ENCODE measurements around the gene COL7A1.

Gene COL7A1

GRCh38 chr3:48595075-48595525 is at the start of gene COL7A1:
Gene COL7A1, minus strand, starts transcription at chr3:48595329. Its CDS starts 170 bp downstream, at chr3:48595159.
- DNase-seq, result no peak

- no peak for DNase-seq
Measured at GRCh38 chr3:48642605-48643004, 47.5 kb upstream of the COL7A1 start.

- DNase-seq, result no peak
Measured at GRCh38 chr3:48641396-48641795, 46.3 kb upstream of the COL7A1 start.

GRCh38 chr3:48639944-48640606 is 44.9 kb upstream of the COL7A1 start:
- no peak for DNase-seq

GRCh38 chr3:48637305-48637704 is 42.2 kb upstream of the COL7A1 start:
- DNase-seq, result no peak

GRCh38 chr3:48636149-48636655 is 41.1 kb upstream of the COL7A1 start:
- no peak for DNase-seq

GRCh38 chr3:48635222-48636021 is 40.3 kb upstream of the COL7A1 start, which contains the start of gene SLC26A6:
Gene SLC26A6, minus strand, starts transcription at chr3:48635461. Its CDS starts 68 bp downstream, at chr3:48635393.
- peak; percentile 81 to 98 for DNase-seq

- peak in 1 of 2 experiments; percentile 57 for DNase-seq
Measured at GRCh38 chr3:48634661-48635221, 39.6 kb upstream of the COL7A1 start.

GRCh38 chr3:48633743-48634142 is 38.6 kb upstream of the COL7A1 start:
- DNase-seq, result no peak

GRCh38 chr3:48633256-48633655 is 38.1 kb upstream of the COL7A1 start:
- DNase-seq, result no peak

GRCh38 chr3:48631516-48632448 is 36.7 kb upstream of the COL7A1 start:
- DNase-seq, result no peak

- DNase-seq, result no peak
Measured at GRCh38 chr3:48630833-48631232, 35.7 kb upstream of the COL7A1 start.

GRCh38 chr3:48630407-48630806 is 35.3 kb upstream of the COL7A1 start:
- no peak for DNase-seq

GRCh38 chr3:48629894-48630293 is 34.8 kb upstream of the COL7A1 start:
- no peak for DNase-seq

- DNase-seq, result no peak
Measured at GRCh38 chr3:48628277-48629017, 33.3 kb upstream of the COL7A1 start.

- no peak for DNase-seq
Measured at GRCh38 chr3:48625600-48625999, 30.5 kb upstream of the COL7A1 start.

GRCh38 chr3:48624767-48625166 is 29.6 kb upstream of the COL7A1 start:
- no peak for DNase-seq

GRCh38 chr3:48623851-48624547 is 28.9 kb upstream of the COL7A1 start:
- no peak for DNase-seq

GRCh38 chr3:48621461-48621869 is 26.3 kb upstream of the COL7A1 start, which contains the start of gene TMEM89:
Gene TMEM89, minus strand, starts transcription at chr3:48621769. Its CDS starts 13 bp downstream, at chr3:48621756.
- DNase-seq, result no peak
